Measurements from ENCODE around the gene PFN1. TPM values are rescaled to one million over a fixed set of nuclear protein-coding genes. Genes with fewer than 3 reads are reported as not detected.

PFN1 gene
- total and polyA plus RNA-seq, 2 of the 8 experiments (the other 6 are each of a cell fraction or from before 2014, with no cell fraction given): 1,355 to 1,949 TPM

DNA sequence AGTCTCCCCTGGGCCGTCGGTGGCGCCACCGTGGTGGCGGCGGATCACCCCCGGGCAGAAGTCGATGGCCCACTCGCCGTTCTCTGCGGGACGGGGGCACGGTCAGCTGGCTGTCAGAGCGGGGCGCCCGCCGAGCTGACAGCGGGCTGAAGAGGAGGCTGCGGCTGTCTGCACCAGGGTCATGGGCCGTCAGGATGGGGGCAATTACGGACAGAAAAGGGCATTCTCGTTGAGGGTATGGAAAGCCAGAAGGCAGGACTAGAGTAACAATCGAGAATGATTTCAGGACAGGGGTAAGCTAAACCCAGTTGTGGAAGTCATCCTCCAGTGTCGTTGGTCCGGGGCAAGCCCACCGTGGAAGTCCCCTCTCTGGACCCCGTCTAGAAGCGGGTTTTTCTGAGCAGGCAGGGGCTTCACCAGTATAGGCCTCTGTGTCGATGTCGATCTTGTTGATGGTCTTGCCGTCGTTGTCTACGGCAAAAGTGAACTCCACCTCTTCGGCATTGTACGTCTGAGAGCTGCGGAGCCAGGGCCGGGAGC, 47.2 kb downstream of the PFN1 start:
- Histone ChIP-seq H2BK15ac (ENCODE audit: low read length) (no peak overlapping the region), H4K20me1 (replicated peaks in 1 of 2; ENCODE audit: control insufficient read depth in 1 of 2, insufficient read depth in 2 of 2, low read length in 2 of 2) (peaks cover 0 to 2% of the 10 kb centered on the region in 2 experiments), H3K4ac (replicated peaks; ENCODE audit: insufficient read length, low read depth, low read length) (no peak overlapping the region), H2AFZ (ENCODE audit: low read length) (no peak overlapping the region), H2AK5ac (ENCODE audit: low read depth, low read length) (no peak overlapping the region), H3K79me1 (ENCODE audit: low read depth, low read length) (no peaks in the 10 kb centered on the region), H3K79me2 (ENCODE audit: control insufficient read depth in 1 of 2, insufficient read depth in 2 of 2, low read length in 2 of 2) (no peaks in the 10 kb centered on the region), H3K23ac (ENCODE audit: insufficient read length) (no peak overlapping the region), H3K14ac (ENCODE audit: insufficient read length) (no peak overlapping the region), H3K27ac (ENCODE audit: low read depth, low read length) (no peak overlapping the region), H3K36me3 (ENCODE audit: control insufficient read depth in 2 of 4, insufficient read depth in 4 of 4, low read length in 3 of 4) (peaks cover 0 to 5% (median 1%) of the 10 kb centered on the region in 4 experiments; a peak in 2 of 8 replicates), H4K5ac (ENCODE audit: insufficient read length, low read depth, low read length) (no peak overlapping the region), H3K9me3 (ENCODE audit: insufficient read depth in 2 of 2, low read depth in 1 of 2, low read length in 1 of 2) (no peaks in the 10 kb centered on the region), H3K4me1 (replicated peaks in 1 of 4; ENCODE audit: control insufficient read depth in 3 of 4, insufficient read depth in 4 of 4, low read length in 3 of 4) (peaks cover 0 to 13% (median 4%) of the 10 kb centered on the region in 4 experiments; a peak in 6 of 7 replicates), H2BK5ac (ENCODE audit: low read depth, low read length) (no peak overlapping the region), H3K18ac (ENCODE audit: extremely low read depth, low read length) (no peak overlapping the region), H2BK12ac (ENCODE audit: low read depth, low read length) (no peak overlapping the region), H3K4me3 (ENCODE audit: extremely low read depth in 1 of 4, insufficient read depth in 2 of 4, low read depth in 3 of 4, low read length in 4 of 4) (peak overlapping the region; percentile 22 to 58 (median 40); a peak in 4 of 8 replicates), H4K8ac (ENCODE audit: extremely low read depth, insufficient read depth, low read length) (peak overlapping the region; percentile 11; the same call in 1 of the 2 replicates), H3K4me2 (ENCODE audit: insufficient read depth in 1 of 2, low read depth in 2 of 2, low read length in 2 of 2) (peak overlapping the region; percentile 51 to 73), H2BK120ac (replicated peaks; ENCODE audit: low read depth, low read length) (no peak overlapping the region), H2BK20ac (ENCODE audit: low read length) (no peak overlapping the region), H3K9ac (replicated peaks in 1 of 4; ENCODE audit: extremely low read depth in 1 of 4, low read depth in 3 of 4, low read length in 3 of 4) (peak overlapping the region in 1 of 4 experiments; percentile 27; a peak in 1 of 7 replicates), H3K56ac (replicated peaks; ENCODE audit: insufficient read length, low read depth, low read length) (no peak overlapping the region), H3K23me2 (ENCODE audit: low read depth, low read length) (peaks cover 3% of the 10 kb centered on the region; the same call in 1 of the 2 replicates), H3K27me3 (replicated peaks in 1 of 4; ENCODE audit: control insufficient read depth in 3 of 4, extremely low read depth in 1 of 4, insufficient read depth in 3 of 4, low read length in 3 of 4) (0 out of 7 replicates have a peak, but pooled peaks cover 0 to 2% (median 0%) of the 10 kb centered on the region in 4 experiments), H4K91ac (replicated peaks; ENCODE audit: insufficient read length, low read length) (no peak overlapping the region)
- DNase-seq (ENCODE audit: low read depth in 1 of 2, low spot score in 2 of 2) (no peak), FAIRE-seq (no peak)
- TF ChIP-seq POLR2A (IDR thresholded peaks at IDR 0.05; ENCODE audit: control extremely low read depth in 1 of 2, low read depth in 2 of 2, low read length in 2 of 2) (0 out of 3 replicates have a peak, but pooled peaks of 1 of the 2 experiments have one; percentile 17), HDAC2 (IDR thresholded peaks at IDR 0.05; ENCODE audit: borderline replicate concordance in 1 of 2, low read depth in 2 of 2, low read length in 2 of 2) (0 out of 4 replicates have a peak, but pooled peaks of 1 of the 2 experiments have one; percentile 26), ASH2L (IDR thresholded peaks at IDR 0.05; ENCODE audit: low read length) (peak; percentile 34), CREB1 (IDR thresholded peaks at IDR 0.05) (no peak), SIN3A (conservative IDR thresholded peaks at IDR 0.05 in 1 of 2, IDR thresholded peaks at IDR 0.05 in 1 of 2; ENCODE audit: low read depth in 1 of 2, low read length in 2 of 2) (peak in 1 of 2 experiments; percentile 83; a peak in 2 of 4 replicates), RAD21 (IDR thresholded peaks at IDR 0.05 in 1 of 2, conservative IDR thresholded peaks at IDR 0.05 in 1 of 2; ENCODE audit: low read depth in 2 of 2, low read length in 2 of 2) (no peak)
- TF ChIP-seq, protein P1, sequence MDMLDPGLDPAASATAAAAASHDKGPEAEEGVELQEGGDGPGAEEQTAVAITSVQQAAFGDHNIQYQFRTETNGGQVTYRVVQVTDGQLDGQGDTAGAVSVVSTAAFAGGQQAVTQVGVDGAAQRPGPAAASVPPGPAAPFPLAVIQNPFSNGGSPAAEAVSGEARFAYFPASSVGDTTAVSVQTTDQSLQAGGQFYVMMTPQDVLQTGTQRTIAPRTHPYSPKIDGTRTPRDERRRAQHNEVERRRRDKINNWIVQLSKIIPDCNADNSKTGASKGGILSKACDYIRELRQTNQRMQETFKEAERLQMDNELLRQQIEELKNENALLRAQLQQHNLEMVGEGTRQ (IDR thresholded peaks at IDR 0.05; ENCODE audit: low read length): no peak
- WGBS, 2 experiments (ENCODE audit: extremely low coverage in 1 of 2, insufficient coverage in 1 of 2, insufficient read length in 1 of 2, insufficient replicate concordance in 2 of 2, low coverage in 1 of 2, low lambda C conversion rate in 2 of 2, missing lambda C conversion rate in 1 of 2): 79% methylated on average over 37 of the region's 37 CpGs; no CpG with 5 or more reads in 1 of the 2 experiments
- POLR2A ChIA-PET (ENCODE audit: partially characterized antibody): interaction anchor here (0.9 to 6.4 kb wide), 7 partner anchors 32 to 191 kb away, joined by 3 to 49 read pairs (median 5); partner anchors contain the start of genes ARRB2, PFN1, PLD2 and RNF167
- CTCF ChIA-PET (ENCODE audit: partially characterized antibody): interaction anchor here (0.7 to 4.4 kb wide), 5 partner anchors 12 to 187 kb away, joined by 3 to 23 read pairs (median 3); no protein-coding TSS in a partner anchor

Data from H1 (cell line).